ENCODE measurements around the gene BCL6.

The BCL6 gene

DNA sequence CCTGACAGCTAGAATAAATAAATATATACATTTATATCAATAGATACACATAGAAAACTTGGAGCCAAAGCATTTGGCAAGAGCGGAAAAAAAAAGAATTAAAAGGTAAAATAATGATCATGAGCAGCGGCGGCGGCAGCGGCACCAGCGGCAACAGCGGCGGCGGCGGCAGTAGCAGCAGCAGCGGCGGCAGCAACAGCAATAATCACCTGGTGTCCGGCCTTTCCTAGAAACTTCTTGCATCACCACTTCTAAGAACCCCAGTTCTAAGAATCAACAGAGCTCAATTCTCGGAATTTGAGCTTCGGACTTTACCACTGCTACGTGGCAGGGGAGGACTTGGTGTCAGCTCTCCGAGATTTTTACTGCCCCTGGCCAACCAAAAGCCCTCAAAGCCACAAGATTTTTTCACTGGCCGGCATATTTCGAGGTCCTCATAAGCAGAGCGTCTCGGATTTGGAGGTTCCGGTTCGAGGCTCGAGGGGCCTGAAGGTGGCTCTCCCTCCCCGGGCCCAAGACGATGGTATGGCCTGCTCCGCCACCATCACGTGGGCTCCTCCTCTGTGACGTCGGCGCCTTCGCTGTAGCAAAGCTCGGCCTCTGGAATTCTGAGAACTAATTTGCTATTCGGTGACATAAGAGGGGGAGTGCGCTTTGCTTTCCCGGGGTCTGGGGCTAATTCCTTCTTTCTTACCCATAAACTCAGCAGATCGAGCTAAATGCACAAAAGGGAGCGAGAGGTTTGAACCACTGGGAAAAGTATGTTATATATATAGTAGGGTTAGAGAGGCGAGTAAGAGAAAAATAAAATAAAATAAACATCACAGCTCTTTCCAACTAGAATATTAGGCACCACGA lies at the start of gene BCL6:
TSS of gene BCL6 (minus strand) at position 268 of the 858 bp plus-strand sequence. CDS start 11,775 bp downstream, outside the sequence.
- peak; percentile 96 for DNase-seq (ENCODE audit: low spot score)

DNA sequence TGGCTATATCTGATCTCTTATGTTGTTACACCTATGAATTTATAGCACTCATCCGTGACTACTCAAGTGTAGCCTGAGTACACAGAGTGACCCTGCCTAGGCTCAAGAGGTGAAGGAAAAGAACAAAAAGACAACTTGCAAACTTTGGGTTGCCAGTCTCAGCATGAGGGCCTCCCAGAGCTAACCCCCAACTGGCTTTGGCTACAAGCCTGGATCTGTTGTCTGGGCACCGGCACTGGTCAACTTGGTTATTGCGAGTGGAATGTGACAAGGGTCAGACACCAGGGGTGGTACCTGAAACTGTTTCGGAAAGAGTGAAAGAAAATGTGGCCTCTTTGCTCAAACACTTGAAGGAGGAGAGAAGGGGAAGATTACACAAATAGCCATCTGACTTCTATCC lies 49.5 kb upstream of the BCL6 start:
- DNase-seq (ENCODE audit: low spot score): no peak

- no peak for DNase-seq (ENCODE audit: low spot score)
These were observed 48.4 kb upstream of the BCL6 start for GRCh38 chr3:187793618-187794017.

GRCh38 chr3:187792521-187792920 lies 47.3 kb upstream of the BCL6 start:
- no peak for DNase-seq (ENCODE audit: low spot score)

GRCh38 chr3:187789872-187790271 lies 44.6 kb upstream of the BCL6 start:
- no peak for DNase-seq (ENCODE audit: low spot score)

- DNase-seq (ENCODE audit: low spot score): no peak
These were observed 44.0 kb upstream of the BCL6 start for GRCh38 chr3:187788984-187789857.

- no peak for DNase-seq (ENCODE audit: low spot score)
These were observed 37.8 kb upstream of the BCL6 start for GRCh38 chr3:187783098-187783497.

DNA sequence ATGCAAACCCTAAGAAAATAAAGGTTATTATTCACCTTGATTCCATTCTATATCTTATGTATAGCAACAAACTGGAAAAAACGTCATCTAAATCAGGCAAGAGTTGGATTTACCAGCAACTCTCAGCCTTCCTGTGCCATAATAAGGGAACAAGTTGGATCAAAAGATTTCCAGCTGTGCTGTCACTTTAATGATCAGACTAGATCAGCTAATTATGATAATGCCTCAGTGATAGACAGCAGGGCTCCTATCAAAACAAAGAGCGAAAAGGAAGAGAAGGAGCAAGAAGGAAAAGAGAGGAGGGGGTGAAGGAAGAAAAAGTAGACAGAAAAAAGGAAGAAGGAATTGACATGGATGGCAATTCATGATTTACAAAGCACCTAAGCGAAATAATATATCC lies 36.7 kb upstream of the BCL6 start:
- no peak for DNase-seq (ENCODE audit: low spot score)

- no peak for DNase-seq (ENCODE audit: low spot score)
These were observed 35.7 kb upstream of the BCL6 start for GRCh38 chr3:187781001-187781400.

- no peak for DNase-seq (ENCODE audit: low spot score)
These were observed 33.5 kb upstream of the BCL6 start for GRCh38 chr3:187778726-187779125.

DNA sequence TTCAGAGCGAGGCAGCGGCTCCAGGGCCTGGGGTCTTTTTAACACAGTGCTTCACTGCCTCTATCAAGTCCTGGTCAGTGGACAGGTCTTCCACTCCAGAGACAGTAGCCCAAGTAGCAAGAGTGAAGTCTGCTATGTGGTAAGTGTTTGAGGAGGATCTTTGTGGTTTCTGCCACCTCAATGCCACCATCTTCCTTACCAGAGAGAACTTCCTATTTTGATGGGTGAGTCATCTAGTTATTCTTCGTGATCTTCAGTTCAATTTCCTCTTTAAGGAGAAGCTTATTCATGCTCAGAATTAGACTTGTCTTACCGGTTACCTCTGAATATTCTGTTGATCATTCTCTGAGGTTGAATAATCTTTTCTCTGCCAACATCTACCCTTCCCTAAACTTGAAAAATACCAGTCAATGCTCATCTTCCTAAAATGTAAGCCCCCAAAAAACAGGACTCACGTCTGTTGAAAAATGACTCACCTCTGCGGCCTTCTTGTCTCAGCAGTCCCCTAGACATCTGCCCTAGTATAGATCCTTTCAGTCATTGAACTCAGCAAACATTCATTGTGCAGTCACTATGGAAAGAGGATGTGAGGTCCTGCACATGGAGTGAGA lies 32.2 kb upstream of the BCL6 start:
- no peak for DNase-seq (ENCODE audit: low spot score)

GRCh38 chr3:187775549-187775948 lies 30.3 kb upstream of the BCL6 start:
- DNase-seq (ENCODE audit: low spot score): no peak

DNA sequence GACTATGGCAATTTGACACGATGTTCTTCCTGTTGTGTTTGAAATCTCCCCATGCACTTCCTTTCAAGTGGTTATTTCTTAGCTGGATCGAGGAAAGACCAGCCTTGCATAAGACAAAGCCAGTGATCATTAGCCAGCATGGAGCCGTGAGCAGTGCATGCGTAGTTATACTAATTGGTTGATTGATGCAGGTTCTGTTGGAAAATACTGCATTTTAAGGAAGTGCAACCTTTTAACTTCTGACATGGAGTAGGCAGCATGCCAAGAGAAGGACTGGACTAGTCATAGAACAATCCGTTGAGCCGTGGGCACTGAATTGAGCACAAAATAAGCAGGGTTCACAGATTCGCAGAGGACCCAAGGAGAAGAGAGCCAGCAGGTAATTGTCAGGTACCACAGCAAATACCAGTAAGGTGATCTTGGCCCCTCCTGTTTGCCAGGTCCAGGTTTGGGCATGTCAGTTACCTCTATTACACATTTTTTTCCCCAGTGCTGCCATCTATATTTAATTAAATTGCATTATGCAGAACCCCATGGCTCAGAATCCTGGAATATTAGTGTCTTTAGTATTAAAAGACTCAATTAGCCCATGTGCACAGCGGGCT lies 29.0 kb upstream of the BCL6 start:
- no peak for DNase-seq (ENCODE audit: low spot score)

DNA sequence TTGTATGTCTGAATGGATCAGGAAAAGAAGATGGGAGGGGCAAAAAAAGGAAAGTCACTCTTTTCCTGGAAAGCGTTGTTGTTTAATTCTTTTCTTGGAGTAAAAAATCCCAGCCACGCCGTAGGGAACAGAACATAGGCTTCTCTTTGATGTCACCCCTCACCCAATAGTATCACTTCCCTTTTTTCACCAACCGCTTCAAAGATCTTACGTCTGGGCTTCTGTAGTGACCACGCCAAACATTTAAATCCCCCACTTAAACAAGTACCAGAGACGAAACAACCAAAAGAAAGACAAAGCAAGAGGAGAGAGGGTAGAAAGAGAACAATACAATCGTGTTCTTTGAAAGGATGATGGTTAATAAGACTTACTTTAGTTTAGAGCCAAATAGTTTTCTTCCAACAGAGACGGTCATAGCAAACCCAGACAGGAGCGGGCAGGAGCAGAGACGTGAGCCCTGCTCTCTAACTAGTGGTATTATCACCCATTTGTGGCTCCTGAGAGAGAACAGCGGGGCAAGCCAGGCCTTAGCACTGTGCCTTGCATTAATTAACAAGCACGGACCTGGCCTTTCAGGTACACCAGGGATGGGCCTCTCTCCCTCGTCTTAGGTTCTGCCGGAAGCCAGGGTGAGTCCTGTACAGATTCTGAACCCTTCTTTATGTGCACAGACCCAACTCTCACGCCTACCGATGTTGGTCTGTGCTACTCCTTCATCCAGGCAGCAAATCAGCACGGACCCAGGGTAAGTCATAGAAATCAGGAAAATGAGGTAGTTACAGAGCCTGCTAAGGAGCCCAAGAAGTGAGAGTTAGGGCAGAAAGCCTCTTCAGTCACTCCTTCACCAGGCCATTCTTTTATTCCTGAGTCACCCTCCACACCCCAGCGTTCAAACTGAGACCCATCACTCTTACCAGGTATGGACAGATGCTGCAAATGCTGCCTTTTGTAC lies 28.2 kb upstream of the BCL6 start:
- no peak for DNase-seq (ENCODE audit: low spot score)

DNA sequence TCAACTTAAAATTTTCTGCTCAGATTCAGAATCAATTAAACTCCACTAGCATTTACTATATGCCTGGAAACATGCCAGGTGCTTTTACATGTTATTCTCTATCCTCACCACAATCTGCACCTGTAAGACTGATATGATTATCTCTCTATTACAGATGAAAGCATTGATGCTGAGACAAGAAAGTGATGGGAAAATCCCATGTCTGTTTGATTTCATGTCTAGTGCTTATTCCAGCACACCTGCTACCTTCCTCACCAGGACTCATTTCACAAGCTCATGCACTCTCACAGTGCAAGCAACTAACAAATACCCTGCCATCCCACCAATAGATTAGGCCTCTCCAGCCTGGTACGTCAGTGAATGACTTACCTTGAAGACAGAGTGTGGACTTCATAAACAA lies 25.0 kb upstream of the BCL6 start:
- no peak for DNase-seq (ENCODE audit: low spot score)

DNA sequence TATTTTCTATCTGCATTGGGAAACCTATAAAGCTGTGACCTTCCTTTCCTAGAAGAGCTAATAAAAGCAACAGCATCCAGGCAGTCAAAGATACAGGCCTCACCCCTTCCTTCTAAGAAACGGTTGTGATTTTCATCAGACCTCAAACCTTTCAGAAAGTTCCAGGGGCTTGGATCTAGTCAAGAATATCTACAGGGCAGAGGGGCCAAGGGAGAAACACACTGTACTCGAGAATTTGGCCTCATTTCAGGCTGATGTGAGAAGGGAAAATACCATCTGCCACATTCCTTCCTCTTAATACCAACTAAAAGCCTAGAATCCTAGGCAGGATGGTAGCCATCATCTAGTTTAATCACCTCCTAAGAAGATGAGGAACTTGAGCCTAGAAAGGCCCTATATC lies 24.5 kb upstream of the BCL6 start:
- no peak for DNase-seq (ENCODE audit: low spot score)

DNA sequence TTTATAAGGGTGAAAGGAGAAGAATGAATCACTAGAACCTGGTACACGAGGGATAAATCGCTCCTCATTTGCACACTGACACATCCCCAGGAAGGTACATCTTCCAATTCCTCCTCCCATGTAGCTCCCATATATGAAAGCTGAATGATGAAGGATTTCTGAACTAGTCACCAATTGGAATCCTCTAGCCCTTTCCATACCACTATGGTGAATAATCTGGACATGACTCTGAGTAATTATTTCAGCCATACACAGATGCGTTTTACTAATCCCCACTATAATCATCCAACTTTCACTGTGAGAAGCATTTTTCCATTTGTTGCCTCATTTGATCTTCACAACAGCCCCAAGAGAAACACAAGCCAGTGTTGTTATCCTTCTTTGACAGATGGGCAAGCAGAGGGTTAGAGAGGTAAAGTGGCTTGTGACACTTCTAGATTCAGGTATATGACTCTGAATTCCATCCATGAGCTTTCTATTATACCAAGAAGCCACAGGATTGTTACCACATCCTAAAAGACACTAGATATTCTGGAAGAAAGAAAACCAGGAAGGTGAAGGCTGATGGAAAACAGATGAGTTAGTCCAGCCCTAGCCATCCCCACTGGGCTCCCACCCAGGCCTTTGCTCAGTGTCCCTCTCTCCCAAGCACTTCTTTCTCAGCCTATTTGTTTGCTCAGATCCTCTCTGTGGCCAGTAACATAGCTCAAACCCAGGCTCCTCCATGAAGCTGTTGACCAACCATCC lies 22.2 kb upstream of the BCL6 start:
- no peak for DNase-seq (ENCODE audit: low spot score)

- DNase-seq (ENCODE audit: low spot score): no peak
These were observed 20.1 kb upstream of the BCL6 start for GRCh38 chr3:187765342-187765741.

DNA sequence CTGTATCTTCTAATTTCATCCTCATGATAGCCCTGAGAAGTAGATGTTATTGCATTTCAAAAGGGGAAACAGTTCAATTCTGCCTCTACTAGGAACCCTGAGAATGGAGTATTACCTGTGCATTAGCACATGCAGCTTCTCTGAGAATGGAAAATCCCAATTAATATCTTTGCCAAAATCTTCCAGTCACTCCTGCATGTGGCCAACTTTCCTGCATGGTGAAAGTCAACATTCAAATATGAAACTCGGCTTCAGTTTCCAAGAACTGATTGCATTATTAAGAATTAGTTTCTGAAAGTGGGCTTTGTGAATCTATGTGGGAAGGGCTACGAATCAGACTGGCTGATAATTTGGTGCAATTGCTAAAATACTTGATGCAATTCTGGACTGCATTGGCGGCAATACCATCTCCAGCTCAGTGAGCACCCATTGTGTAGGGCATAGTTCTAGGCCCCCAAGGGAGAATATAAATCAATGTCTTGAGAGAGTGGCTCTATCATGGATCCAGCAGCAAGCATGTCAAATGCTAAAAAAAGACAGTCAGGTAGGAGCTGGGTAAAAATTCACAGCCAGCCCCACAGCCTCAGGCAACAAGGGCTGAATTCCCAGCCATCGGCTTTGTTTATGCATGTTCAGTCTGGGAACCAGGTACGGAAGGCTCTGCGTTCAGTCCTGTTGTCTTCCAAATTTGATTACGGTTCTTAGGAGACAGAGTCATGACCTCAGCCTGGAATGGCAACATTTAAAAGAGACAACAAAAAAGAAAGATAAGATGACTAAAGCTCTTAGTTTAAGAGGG lies 18.8 kb upstream of the BCL6 start:
- DNase-seq (ENCODE audit: low spot score): no peak

DNA sequence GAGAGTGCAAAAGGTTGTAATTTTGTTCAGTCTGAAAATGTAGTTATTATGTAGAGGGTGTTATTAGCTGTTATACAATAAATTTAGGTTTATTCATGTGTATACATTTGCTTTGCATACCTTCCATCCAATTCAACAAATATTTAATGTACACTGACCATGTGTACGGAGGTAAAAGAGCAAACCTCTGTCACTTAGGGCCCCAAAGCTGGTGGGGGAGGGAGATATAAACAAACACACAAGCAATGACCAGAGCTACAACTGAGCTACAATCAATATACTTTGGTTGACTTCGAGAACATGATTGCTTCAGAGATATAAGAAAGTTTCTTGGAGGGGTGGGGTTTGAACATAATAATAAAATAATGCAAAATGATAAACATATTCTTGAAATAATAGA lies 17.5 kb upstream of the BCL6 start:
- no peak for DNase-seq (ENCODE audit: low spot score)

All from hematopoietic multipotent progenitor cell treated with erythropoietin and hydrocortisone succinate and interleukin-3 and kit ligand, for 15 days (in vitro differentiated cells).